Endothelial cell (in vitro differentiated cells): ENCODE measurements around the gene PPM1B. TPM values are rescaled to one million over a fixed set of nuclear protein-coding genes. Genes with fewer than 3 reads are reported as not detected.

Experiments used
- DNase-seq: peaks from one replicate; pipeline ENCODE4 v3.0.0; 2021; ENCODE audit warnings: low spot score
- H3K27ac Mint-ChIP-seq: one replicate; pipeline ENCODE4 v1.8.0; 2021; ENCODE audit warnings: mixed read lengths, inconsistent platforms; ENCODE audit not compliant: unreplicated experiment
- H3K27me3 Mint-ChIP-seq: one replicate; pipeline ENCODE4 v1.8.0; 2021; ENCODE audit warnings: mild to moderate bottlenecking, moderate library complexity, mixed read lengths, inconsistent platforms; ENCODE audit not compliant: unreplicated experiment
- H3K36me3 Mint-ChIP-seq: one replicate; pipeline ENCODE4 v1.8.0; 2021; ENCODE audit warnings: mild to moderate bottlenecking, low read depth, mixed read lengths, inconsistent platforms; ENCODE audit not compliant: unreplicated experiment
- H3K4me1 Mint-ChIP-seq: one replicate; pipeline ENCODE4 v1.8.0; 2021; ENCODE audit warnings: mild to moderate bottlenecking, mixed read lengths, inconsistent platforms; ENCODE audit not compliant: unreplicated experiment
- H3K4me3 Mint-ChIP-seq: one replicate; pipeline ENCODE4 v1.8.0; 2021; ENCODE audit warnings: mild to moderate bottlenecking, mixed read lengths, inconsistent platforms; ENCODE audit not compliant: unreplicated experiment
- H3K9me3 Mint-ChIP-seq: one replicate; pipeline ENCODE4 v1.8.0; 2021; ENCODE audit warnings: mixed read lengths, inconsistent platforms; ENCODE audit not compliant: unreplicated experiment
- total RNA-seq: library from RNA; stranded (reverse); fragmentation: NEBNext Ultra II Directional; extraction: Animal tissue kit (Norgen Biotek cat#: 25700); gene quantifications from one replicate; pipeline ENCODE4 v1.2.1, GENCODE V29; 2021; ENCODE audit not compliant: unreplicated experiment
- TF ChIP-seq, protein P1 (sequence below): fragments of 200-600 bp; sonication (generic); IDR thresholded peaks from one replicate; pipeline ENCODE4 v1.5.0; 2021; ENCODE audit warnings: antibody characterized with exemption; ENCODE audit not compliant: unreplicated experiment

PPM1B gene
- total RNA-seq, 1 donor from 2014 or later, result 31.2 TPM

DNA sequence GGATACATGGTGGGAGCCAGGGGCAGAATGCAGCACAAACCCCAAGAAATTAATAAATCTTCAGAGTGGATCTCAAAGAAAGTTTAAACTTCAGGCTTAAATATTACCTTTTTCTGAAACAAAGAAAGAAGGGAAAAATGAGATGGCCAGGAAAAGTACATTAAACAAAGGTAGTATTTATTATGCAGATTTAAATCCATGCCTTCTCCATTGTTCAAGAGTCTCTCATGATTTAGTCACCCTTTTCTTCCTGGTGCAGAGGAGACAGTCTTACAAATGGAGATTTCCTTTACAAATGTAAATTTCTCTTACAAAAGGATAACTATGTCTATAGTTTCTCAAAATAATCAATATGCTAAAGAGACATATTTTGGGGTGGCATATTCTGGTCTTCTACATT lies 33.4 kb upstream of the PPM1B start:
- TF ChIP-seq, protein P1, sequence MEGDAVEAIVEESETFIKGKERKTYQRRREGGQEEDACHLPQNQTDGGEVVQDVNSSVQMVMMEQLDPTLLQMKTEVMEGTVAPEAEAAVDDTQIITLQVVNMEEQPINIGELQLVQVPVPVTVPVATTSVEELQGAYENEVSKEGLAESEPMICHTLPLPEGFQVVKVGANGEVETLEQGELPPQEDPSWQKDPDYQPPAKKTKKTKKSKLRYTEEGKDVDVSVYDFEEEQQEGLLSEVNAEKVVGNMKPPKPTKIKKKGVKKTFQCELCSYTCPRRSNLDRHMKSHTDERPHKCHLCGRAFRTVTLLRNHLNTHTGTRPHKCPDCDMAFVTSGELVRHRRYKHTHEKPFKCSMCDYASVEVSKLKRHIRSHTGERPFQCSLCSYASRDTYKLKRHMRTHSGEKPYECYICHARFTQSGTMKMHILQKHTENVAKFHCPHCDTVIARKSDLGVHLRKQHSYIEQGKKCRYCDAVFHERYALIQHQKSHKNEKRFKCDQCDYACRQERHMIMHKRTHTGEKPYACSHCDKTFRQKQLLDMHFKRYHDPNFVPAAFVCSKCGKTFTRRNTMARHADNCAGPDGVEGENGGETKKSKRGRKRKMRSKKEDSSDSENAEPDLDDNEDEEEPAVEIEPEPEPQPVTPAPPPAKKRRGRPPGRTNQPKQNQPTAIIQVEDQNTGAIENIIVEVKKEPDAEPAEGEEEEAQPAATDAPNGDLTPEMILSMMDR, result no peak
- Mint-ChIP-seq H3K4me1 (no peaks in the 10 kb centered on the region), H3K4me3 (no peak overlapping the region), H3K27me3 (no peaks in the 10 kb centered on the region), H3K27ac (no peak overlapping the region), H3K36me3 (no peaks in the 10 kb centered on the region), H3K9me3 (no peaks in the 10 kb centered on the region)
- no peak for DNase-seq

DNA sequence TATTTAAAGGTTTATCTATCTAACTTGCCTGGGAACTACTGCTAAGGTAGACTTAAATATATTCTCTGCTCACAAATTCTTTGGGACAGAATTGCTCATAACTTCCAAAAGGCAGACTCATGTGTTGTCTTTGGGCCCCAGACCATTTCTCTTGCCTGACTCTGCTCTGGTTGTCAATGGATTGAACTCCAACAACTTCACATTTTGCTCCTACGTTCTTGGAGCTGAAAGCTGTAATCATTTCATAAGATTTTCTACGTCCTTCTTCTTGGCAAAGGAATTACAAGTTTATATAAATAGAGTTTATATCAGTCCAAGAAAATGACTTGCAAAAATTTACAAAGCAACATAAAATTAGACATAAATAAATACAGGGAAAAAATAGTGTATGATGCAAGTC lies 32.9 kb upstream of the PPM1B start:
- H3K27me3 Mint-ChIP-seq, result no peaks in the 10 kb centered on the region
- no peak overlapping the region for H3K27ac Mint-ChIP-seq
- TF ChIP-seq, protein P1, result no peak
- no peaks in the 10 kb centered on the region for H3K4me1 Mint-ChIP-seq
- no peaks in the 10 kb centered on the region for H3K36me3 Mint-ChIP-seq
- no peak for DNase-seq
- no peaks in the 10 kb centered on the region for H3K9me3 Mint-ChIP-seq
- H3K4me3 Mint-ChIP-seq, result no peak overlapping the region

DNA sequence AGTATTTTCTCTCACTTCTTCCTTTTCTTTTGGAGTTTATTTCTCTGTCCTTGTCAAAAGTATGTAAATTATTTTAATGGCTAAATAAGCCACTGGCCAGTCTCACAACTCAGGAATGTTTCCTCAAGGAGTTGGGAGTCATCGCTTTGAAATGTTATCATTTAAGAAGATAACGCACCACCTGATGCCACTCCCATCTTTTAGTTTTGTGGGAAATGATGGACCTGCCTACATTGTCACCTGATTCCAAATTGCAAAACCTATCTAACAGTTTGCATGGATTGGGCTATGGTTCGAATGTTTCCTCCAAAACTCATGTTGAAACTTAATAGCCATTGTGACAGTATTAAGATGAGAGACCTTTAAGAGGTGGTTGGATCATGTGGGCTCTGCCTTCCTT lies 32.4 kb upstream of the PPM1B start:
- TF ChIP-seq, protein P1, result no peak
- no peaks in the 10 kb centered on the region for H3K9me3 Mint-ChIP-seq
- no peaks in the 10 kb centered on the region for H3K27me3 Mint-ChIP-seq
- no peaks in the 10 kb centered on the region for H3K36me3 Mint-ChIP-seq
- H3K27ac Mint-ChIP-seq, result no peak overlapping the region
- H3K4me3 Mint-ChIP-seq, result no peak overlapping the region
- no peak for DNase-seq
- H3K4me1 Mint-ChIP-seq, result no peaks in the 10 kb centered on the region

DNA sequence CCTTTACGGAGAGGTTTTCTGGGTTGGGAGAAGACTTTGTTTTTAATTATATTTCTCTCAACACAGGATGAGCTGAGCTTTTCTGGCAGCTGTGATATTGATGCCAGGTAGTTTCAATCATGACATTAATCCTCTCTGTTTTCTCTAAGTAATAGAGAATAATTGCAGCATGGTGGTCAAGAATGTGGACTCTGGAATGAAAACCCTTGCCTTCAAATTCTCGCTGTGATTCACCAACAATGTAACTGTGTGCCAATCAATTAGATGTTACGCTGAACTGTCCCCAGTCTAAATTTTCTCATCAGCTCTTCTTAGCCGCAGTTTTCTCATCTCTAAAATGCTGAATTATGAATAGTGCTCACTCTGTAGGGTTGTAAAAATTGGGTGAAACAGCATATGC lies 31.6 kb upstream of the PPM1B start:
- Mint-ChIP-seq H3K27ac (no peak overlapping the region), H3K4me1 (no peaks in the 10 kb centered on the region), H3K9me3 (no peaks in the 10 kb centered on the region), H3K4me3 (no peak overlapping the region), H3K36me3 (no peaks in the 10 kb centered on the region), H3K27me3 (no peaks in the 10 kb centered on the region)
- DNase-seq, result no peak
- TF ChIP-seq, protein P1, result no peak

DNA sequence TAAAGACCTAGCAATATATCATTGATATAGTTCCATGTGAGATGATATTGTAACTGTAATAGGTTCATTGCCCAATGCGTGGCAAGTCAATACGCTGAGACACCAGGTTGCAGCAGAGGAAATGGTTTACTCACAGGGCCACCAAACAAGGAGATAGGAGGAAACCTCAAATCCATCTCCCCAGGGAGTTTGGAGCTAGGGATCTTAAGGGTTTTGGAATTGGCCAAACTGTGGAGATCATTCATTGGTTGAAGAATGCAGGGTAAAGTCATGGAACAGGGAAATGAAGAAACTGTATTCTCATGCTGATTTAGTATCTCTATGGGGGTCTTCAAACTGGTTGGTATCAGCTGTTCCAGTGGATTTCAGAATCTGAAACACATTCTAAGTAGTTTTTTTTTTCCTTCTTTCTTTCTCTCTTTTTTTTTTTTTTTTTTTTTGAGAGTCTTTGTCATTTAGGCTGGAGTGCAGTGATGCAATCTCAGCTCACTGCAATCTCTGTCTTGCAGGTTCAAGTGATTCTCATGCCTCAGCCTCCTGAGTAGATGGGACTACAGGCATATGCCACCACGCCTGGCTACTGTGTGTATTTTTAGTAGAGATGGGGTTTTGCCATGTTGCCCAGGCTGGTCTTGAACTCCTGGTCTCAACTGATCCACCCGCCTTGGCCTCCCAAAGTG lies 30.7 kb upstream of the PPM1B start:
- H3K27ac Mint-ChIP-seq, result no peak overlapping the region
- no peak for DNase-seq
- H3K4me1 Mint-ChIP-seq, result no peaks in the 10 kb centered on the region
- H3K9me3 Mint-ChIP-seq, result no peaks in the 10 kb centered on the region
- no peak overlapping the region for H3K4me3 Mint-ChIP-seq
- H3K27me3 Mint-ChIP-seq, result no peaks in the 10 kb centered on the region
- TF ChIP-seq, protein P1, result no peak
- no peaks in the 10 kb centered on the region for H3K36me3 Mint-ChIP-seq
